ENCODE measurements around the gene NAGPA.

NAGPA gene

GRCh38 chr16:5027575-5028235 is 6.0 kb downstream of the NAGPA start:
- no peak for DNase-seq (ENCODE audit: low read depth, low spot score)

GRCh38 chr16:5027086-5027485 is 6.6 kb downstream of the NAGPA start:
- DNase-seq (ENCODE audit: low read depth, low spot score): no peak

DNA sequence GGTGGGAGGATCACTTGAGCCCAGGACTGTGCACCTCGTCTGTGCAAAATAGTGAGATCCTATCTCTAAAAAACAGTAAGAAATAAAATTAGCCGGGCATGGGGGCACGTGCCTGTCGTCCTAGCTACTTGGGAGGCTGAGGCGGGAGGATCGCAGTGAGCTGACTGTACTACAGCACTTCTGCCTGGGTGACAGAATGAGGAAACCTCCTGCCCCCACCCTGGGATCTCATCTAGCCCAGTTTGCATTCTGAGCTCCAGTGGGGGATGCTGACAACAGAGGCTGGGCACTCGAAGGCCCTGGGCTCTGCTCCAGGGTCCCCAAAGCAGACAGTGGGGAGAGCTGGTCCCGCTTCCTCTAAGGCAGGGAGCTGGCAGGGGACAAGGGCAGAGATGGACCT is 7.1 kb downstream of the NAGPA start:
- no peak for DNase-seq (ENCODE audit: low read depth, low spot score)

GRCh38 chr16:5025171-5025632 is 8.5 kb downstream of the NAGPA start:
- DNase-seq (ENCODE audit: low read depth, low spot score): no peak

GRCh38 chr16:5024632-5025031 is 9.1 kb downstream of the NAGPA start:
- no peak for DNase-seq (ENCODE audit: low read depth, low spot score)

GRCh38 chr16:5022521-5022920 is 11.2 kb downstream of the NAGPA start:
- DNase-seq (ENCODE audit: low read depth, low spot score): no peak

GRCh38 chr16:5020551-5020950 is 13.2 kb downstream of the NAGPA start:
- DNase-seq (ENCODE audit: low read depth, low spot score): no peak

- no peak for DNase-seq (ENCODE audit: low read depth, low spot score)
These were observed 14.0 kb downstream of the NAGPA start for GRCh38 chr16:5019775-5020174.

GRCh38 chr16:5018793-5019192 is 14.9 kb downstream of the NAGPA start:
- DNase-seq (ENCODE audit: low read depth, low spot score): no peak

GRCh38 chr16:5017678-5017969 is 16.1 kb downstream of the NAGPA start:
- DNase-seq (ENCODE audit: low read depth, low spot score): no peak

DNA sequence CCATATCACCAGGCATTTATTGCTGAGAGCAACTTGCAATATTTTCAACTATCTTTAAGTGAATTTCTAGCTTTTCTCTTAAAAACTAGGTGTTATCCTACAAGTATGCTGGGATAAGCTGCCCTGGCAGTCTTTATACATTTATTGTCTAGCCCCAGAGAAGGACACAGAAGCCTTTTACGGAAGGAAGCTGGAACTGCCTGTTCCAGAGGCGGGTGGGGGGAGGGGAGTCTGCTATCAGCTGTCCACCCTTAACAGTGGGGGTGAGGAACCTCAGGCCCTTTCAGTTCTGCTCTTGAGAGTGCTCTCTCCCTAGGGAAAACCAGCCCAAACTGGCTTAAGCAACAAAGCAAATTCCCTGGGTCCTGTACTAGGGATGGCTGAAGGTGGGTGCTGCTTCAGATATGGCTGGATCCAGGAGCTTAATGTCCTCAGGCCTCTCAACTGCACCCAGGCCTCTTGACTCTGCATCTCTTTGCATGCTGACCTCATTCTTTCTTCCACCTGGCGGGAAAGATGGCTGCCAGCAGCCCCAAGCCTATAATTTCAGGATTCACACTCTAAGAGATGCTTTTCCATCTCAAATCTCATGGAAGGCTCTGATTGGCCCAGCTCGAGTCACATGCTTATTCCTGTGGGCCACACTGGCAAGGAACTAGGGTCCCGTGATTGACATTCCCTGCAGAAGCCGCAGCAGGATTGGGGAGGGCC is 16.6 kb downstream of the NAGPA start:
- DNase-seq (ENCODE audit: low read depth, low spot score): no peak

- no peak for DNase-seq (ENCODE audit: low read depth, low spot score)
These were observed 17.8 kb downstream of the NAGPA start for GRCh38 chr16:5015887-5016286.

- DNase-seq (ENCODE audit: low read depth, low spot score): no peak
These were observed 18.4 kb downstream of the NAGPA start for GRCh38 chr16:5015351-5015750.

DNA sequence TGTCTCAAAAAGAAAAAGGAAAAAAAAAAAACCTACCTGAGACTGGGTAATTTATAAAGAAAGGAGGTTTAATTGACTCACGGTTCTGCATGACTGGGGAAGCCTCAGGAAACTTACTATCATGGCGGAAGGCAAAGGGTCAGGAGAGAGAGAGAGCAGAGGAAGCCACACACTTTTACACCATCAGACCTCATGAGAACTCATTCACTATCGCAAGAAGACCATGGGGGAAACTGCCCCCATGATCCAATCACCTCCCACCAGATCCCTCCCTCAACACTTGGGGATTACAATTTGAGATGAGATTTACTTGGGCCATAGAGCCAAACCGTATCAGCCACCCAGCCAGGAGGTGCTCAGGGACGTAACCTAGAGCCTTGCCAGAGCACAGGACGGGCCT is 20.8 kb downstream of the NAGPA start:
- DNase-seq (ENCODE audit: low read depth, low spot score): no peak

GRCh38 chr16:5011637-5012036 is 22.1 kb downstream of the NAGPA start:
- no peak for DNase-seq (ENCODE audit: low read depth, low spot score)

DNA sequence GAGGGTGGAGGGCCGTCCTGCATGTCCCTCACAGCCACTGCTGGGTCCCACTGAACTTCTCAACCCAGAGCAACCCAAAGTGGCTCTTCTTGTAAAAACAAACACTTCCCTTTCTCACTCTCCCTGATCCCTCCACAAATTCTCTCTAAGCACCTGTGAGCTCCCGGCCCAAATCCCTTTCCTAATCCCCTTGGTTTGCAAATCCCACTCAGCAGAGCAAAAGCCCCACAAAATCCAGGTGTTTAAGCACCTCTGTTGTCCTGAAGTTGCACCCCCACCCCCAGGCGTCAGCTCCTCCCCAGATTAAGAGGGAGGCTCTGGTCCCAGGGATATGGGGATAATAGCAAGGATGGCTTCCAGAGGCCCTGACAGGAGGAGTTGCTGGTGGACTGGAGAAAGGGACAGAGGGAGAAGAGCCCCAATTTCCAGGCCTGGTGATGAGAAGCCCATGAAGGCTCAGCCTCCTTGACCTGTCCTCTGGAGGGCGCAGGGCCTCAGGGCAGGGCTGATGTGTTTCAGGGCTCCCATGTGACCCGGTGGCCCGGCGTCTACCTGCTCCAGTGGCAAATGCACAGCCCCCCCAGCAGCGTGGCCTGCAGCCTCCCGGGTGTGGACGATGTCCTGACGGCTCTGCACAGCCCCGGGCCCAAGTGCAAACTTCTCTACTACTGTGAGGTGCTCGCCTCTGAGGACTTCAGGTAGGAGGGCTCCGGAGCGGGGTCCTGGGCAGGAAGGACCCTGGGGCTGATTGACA is 23.0 kb downstream of the NAGPA start:
- DNase-seq (ENCODE audit: low read depth, low spot score): no peak

GRCh38 chr16:5008311-5008731 is 25.4 kb downstream of the NAGPA start:
- DNase-seq (ENCODE audit: low read depth, low spot score): no peak

DNA sequence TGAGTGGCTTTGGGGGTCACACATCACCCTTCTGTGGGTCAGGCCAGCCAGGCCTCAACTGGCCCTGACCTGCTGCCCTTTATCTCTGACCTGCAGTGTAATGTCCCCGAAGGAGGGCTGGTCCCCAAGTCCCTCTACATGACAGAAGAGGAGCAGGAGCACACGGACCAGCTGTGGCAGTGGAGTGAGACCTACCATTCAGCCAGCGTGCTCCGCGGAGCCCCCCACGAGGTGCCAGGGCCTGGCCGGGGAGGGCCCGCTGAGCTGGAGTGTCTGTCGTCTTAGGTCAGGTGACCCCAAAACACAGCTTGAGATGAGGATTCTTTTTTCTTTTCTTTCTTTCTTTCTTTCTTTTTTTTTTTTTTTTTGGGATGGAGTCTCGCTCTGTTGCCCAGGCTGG is 26.5 kb downstream of the NAGPA start:
- DNase-seq (ENCODE audit: low read depth, low spot score): no peak

DNA sequence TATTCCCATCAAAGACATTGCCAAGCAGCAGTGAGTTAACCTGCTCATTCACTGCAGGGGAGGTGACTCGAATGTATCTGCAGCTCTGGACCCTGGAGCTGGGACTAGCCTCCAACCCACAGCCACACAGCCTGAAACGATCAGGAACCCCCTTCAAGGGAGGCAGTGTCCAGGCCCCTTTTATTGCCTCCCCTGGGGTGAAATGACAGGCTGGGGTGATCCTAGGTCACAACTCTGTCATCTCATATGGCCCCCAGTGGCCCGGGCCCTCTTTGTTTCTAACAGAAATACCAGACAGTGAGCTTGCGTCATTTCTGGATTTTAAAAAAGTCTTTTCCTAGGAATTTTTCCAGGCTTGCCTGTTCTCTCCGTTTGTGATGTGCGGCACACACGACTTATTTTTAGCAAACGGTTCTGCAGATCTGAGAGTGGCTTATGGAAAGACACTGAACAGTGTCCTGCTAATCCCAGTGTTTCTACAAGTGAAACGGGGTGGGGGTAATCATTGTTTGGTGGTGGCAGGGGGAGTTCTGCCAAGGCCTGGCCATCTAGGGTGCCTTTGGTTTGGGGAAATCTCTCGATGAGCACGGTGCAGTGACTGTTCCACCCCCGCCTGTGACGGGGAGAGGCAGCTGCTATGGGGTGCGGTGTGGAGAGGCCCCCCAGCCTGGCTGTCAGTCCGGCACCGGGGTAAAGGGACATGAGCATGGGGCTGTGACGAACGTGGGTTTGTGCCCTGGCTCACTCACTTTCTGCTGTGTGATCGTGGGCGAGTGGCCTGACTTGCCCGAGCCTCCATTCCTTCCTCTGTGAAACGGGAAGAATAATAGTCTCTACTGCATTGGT is 27.2 kb downstream of the NAGPA start:
- no peak for DNase-seq (ENCODE audit: low read depth, low spot score)

GRCh38 chr16:5005916-5006315 is 27.8 kb downstream of the NAGPA start:
- no peak for DNase-seq (ENCODE audit: low read depth, low spot score)

GRCh38 chr16:5004311-5004710 is 29.4 kb downstream of the NAGPA start:
- DNase-seq (ENCODE audit: low read depth, low spot score): no peak

- DNase-seq (ENCODE audit: low read depth, low spot score): no peak
These were observed 29.9 kb downstream of the NAGPA start for GRCh38 chr16:5003828-5004227.
